ENCODE measurements around the gene MN1.

MN1 gene

DNA sequence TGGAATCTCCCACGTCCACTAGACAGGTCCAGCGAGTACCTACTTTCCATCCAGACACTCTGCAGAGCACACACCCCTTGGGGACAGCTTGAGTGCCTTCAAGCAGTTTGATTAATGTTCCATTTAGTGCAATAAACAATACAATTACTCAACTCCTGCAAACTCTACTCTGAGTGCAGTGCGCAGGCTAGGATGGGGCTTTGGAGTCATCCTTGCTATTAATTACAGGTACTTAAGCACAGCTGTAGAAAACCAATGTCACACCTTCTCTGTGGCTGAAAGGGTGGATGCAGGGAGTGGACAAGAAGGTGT, 82.6 kb downstream of the MN1 start:
- in situ Hi-C loops (cut with MboI; ENCODE audit: low sequenced_read_pairs): no loop called here

GRCh38 chr22:27718186-27719035, 83.1 kb downstream of the MN1 start:
- in situ Hi-C loops (cut with MboI; ENCODE audit: low sequenced_read_pairs): no loop called here

- in situ Hi-C loops (cut with MboI; ENCODE audit: low sequenced_read_pairs): no loop called here
Observed at GRCh38 chr22:27717094-27717493, 84.5 kb downstream of the MN1 start.

DNA sequence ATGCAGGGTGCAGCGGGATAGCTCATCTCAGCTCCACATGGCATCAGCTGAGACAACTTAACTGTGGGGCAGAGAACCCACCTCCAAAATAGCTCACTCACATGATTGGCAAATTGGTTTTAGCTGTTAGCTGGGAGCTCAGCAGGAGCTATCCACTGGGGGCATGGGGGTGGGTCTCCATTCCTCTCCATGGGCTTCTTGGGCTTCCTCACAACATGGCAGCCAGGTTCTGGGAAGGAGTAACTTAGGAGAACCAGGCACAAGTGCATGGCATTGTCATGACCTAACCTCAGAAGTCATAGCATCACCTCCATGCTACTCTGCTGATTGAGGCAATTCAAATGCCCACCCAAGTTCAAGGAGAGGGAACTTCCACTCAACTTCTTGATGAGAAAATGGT, 85.5 kb downstream of the MN1 start:
- in situ Hi-C loops (cut with MboI; ENCODE audit: low sequenced_read_pairs): no loop called here

DNA sequence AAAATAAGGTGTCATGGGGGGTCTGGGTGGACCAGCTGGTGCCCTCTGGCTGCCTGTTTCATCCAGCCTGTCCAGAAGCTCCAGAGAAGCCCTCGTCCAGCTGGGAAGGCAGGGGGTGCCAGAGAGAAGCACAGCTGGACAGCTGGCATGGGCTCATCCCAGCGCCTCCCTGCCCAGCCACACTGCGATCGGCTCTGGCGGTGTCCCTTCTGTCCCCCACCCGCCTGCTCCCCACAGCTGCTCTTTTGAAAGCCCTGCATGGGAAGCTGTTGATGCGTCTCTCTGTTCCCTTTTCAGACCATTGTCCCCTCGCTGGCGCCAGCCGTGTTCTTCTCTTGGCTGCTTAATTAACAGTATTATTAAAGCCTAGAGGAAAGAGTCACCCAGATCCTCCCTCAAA, 86.5 kb downstream of the MN1 start:
- in situ Hi-C loops (cut with MboI; ENCODE audit: low sequenced_read_pairs): no loop called here

DNA sequence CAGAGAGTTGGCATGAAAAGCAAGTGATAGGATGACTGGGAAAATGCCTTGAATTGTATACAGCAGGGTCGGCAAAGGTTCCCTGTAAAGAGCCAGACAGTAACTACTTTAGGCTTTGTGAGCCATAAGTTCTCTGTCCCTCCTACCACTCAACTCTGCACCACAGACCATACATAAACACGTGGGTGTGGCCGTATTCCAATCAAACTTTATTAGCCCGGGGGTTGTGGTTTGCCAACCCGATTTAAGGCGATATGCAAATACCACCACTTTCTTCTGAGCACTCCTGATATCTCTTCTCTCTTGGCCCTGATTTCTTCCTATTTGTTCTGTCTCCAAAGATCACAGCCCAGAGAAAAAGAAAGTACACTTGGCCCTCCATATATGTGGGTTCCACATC, 87.5 kb downstream of the MN1 start:
- in situ Hi-C loops (cut with MboI; ENCODE audit: low sequenced_read_pairs): no loop called here

DNA sequence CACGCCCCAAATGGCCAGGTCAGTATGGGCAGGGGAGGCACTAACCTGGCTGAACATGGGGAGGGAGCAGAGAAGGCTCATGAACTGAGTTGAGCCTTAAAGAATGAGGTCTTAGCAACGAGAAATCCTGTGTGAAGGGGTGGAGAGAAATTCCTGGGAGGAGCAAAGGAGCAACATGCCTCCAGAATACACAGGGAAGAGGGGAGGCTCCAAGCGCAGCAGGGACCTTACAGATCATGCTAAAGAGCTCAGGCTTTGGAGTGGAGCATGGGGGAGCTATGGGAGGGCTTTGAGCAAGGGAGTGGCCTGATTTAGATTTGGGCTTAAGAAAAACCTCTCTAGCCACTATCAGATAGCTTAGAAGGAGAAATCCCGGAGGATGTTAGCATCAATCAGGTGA, 88.1 kb downstream of the MN1 start:
- in situ Hi-C loops (cut with MboI; ENCODE audit: low sequenced_read_pairs): no loop called here

DNA sequence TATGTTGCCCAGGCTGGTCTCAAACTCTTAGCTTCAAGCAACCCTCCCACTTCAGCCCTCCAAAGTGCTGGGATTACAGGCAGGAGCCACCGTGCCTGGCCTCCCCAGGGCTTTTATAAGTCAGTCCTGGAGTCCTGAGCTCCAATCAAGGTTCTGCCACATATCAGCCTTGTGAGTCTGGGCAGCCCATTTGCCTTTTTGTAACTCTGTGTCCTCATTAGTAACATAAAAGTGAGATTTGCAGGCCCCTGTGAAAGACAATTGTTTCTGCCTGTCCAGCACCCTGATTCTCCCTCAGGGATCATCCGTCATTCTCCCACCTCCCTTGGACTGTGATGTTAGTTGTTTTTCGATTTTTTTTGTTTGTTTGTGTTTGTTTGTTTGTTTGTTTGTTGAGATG, 89.8 kb downstream of the MN1 start:
- in situ Hi-C loops (cut with MboI; ENCODE audit: low sequenced_read_pairs): no loop called here

DNA sequence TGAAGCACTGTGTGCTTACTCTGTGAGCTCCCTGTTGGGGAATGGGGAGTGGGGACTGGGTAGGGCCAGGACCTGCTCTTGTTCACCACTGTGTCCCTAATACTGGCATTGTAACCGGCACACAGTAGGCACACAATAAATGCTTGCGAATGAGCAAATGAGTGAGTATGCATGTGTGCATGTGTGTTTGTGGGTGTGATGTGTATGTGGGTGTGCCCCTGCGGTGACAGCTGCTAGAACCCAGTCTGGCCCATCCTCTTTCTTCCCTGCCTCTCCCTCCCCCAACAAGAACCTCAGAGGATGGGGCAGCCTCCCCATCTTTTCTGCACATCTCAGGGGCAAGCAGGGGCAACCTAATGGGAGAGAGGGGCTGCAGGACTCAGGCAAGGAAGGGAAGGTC, 90.5 kb downstream of the MN1 start:
- in situ Hi-C loops (cut with MboI; ENCODE audit: low sequenced_read_pairs): no loop called here

- in situ Hi-C loops (cut with MboI; ENCODE audit: low sequenced_read_pairs): no loop called here
Observed at GRCh38 chr22:27709919-27710675, 91.5 kb downstream of the MN1 start.

DNA sequence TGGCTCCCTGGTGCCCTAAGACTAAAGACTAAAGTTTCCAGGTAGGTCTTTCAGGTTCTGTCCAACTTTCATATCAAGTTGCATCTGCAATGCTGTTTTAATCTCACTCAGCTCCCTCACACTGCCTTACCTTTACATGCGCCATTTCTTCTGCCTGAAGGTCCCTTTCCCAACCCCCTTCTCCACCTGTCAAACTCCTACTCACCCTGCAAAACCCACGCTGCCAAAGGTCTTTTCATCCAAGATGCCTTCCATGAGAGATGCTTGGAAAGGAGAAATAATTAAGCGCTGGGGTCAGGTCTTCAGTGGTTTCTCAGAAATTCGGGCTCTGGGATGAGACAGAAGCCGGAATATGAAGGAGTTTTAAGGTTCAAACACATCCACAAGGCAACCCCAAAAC, 95.1 kb downstream of the MN1 start:
- in situ Hi-C loops (cut with MboI; ENCODE audit: low sequenced_read_pairs): no loop called here

- in situ Hi-C loops (cut with MboI; ENCODE audit: low sequenced_read_pairs): no loop called here
Observed at GRCh38 chr22:27705408-27706080, 96.0 kb downstream of the MN1 start.

DNA sequence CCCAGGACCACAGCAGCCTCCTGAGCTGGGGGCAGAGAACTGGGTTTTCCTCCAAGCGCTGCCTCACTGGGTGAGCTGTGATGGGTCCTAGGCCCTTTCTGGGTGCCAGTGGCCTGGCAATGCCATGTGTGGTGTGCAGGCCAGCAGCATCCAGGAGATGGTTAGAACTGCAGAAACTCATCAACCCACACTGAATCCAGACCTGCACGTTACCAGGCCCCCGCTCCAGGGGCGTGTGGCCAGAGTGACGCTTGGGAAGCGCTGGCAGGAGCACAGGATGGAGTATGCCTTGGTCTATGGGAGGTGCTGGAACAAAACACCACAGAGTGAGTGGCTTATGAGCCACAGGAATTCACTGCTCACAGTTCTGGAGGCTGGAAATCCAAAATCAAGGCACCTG, 97.0 kb downstream of the MN1 start:
- in situ Hi-C loops (cut with MboI; ENCODE audit: low sequenced_read_pairs): no loop called here

- in situ Hi-C loops (cut with MboI; ENCODE audit: low sequenced_read_pairs): no loop called here
Observed at GRCh38 chr22:27699383-27700019, 102.1 kb downstream of the MN1 start.

DNA sequence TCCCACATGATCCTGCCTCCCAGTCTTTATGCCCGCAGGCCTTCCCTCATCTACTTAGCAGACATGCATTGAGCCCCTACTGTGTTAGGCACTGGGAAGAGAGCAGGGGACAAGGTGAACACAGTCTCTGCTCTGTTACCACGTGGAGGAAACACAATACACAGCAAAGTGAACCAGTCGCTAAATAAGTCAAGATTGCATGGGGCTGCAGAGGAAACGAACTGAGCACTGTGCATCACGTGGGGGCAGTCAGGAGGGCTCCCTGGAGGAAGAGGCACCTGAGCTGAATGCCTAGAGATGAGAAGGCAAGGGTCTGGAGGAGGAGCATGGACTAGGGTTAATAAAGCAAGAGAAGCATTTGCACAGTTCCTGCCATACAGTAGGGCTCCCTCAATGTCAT, 102.7 kb downstream of the MN1 start:
- in situ Hi-C loops (cut with MboI; ENCODE audit: low sequenced_read_pairs): no loop called here
